GM21723 (cell line): ENCODE measurements around the gene PACSIN2.

Source experiments
- ATAC-seq: cut with Tn5 transposase; IDR thresholded peaks from one replicate; pipeline ENCODE4 v1.9.1; 2021; ENCODE audit warnings: mild to moderate bottlenecking, moderate library complexity; ENCODE audit not compliant: unreplicated experiment

The PACSIN2 gene

DNA sequence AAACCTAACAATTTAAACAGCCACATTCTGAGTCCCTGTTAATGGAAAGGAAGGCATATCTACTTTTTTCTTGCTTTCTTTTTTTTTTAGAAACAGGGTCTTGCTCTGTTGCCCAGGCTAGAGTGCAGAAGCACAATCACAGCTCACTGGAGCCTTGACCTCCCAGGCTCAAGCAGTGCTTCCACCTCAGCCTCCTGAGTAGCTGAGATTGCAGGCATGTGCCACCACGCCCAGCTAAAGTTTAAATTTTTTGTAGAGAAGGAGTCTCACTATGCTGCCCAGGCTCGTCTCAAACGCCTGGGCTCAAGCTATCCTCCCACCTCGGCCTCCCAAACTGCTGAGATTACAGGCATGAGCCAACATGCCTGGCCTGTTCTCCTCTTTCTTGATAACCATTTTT is 183.2 kb downstream of the PACSIN2 start:
- ATAC-seq: no peak

DNA sequence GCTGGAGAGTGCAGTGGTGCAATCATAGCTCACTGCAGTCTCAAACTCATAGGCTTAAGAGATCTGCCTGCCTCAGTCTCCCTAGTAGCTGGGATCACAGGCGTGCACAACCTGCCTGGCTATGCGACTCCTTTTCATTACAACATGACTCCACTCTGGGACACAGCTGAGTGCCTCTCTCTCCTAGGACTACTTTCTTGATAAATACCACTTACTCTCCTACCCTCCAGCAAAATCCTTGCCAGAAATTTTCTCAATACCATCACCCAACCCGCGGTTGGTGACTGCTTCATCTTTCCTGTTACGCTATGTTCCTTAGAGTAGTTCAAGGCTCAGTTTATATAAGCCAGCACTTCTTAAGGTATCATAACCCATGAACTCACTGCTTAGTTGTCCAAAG is 184.8 kb downstream of the PACSIN2 start:
- ATAC-seq: no peak

DNA sequence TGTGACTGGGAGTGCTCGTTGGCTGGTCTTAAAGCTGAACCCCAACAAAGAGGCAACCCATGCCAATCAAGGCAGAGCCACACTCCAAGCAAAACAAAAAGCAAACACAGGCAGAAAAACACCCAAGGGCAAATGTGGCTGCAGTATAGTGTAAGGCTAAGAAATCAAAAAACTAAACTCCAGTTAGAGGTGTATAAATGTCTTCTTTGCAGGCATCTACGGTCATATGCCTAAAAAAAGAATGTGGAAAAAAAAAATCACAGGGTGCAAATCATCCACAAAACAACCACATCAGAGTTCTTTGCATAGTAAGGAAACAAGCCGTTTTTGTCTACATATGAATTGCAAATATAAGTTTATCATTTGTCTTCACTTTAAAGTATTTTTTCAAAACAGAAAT is 185.6 kb downstream of the PACSIN2 start:
- no peak for ATAC-seq

DNA sequence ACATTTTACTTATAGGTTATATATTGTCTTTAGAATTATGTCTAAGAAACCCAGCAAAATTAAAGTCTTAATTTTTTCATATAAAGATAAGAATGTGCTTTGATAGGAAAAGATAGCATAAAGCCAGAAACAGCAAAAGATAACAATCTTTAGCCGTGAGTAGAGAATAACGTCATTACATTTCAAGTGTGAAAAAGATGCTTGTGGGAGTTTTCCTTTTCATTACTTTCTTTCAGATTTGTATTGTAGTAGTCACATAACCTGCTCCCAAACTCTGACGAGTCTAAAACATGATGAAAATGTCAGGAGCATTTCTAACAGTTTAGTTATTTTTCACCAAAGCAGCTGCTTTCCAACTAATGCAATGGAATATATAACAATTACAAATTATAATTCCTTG is 189.2 kb downstream of the PACSIN2 start:
- no peak for ATAC-seq

DNA sequence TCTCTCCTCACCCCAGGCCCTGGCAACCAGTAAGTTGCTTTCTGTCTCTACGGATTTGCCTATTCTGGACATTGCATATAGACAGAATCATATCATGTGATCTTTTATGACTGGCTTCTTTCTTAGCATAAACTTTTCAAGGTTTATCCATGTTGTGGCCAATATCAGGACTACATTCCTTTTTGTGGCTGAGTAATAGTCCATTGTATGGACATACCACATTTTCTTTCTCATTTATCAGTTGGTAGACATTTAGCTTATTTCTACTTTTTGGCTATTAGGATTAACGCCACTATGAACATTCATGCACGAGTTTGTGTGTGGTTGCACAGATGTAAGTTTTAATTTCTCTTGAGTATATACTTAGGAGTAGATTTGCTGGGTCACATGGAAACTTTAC is 193.6 kb downstream of the PACSIN2 start:
- ATAC-seq: no peak

DNA sequence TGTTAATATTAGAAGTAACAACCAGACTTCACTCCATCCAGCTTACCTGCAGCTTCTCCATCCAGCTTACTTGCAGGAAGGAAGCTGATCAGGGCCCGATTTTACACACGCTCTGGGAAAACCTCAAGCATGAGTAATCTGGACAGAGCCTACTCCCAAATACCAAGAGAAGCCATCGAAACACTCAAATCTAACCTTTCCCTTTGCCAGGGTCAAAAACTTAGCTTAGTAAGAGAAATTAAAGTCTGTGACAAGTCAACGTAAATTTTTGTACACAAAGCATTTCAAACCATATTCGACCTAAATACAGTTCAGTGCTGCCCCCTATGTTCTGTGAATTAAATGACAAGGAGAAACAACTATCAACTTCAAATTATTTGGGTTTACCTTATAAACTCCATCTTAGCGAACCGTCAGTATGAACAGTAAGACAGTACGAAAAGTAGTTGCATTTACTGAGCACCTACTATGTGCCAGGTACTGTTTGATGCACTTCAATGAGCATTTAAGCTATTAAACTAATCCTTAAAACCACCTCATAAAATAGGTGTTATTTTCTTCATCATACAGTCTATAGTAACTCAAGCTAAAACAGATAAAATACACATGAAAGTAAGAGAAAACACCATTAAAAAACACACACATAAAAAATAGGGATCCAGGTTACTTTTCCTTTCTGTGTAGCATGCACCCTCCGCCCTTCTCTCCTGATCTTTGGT is 194.7 kb downstream of the PACSIN2 start:
- ATAC-seq: no peak
